ENCODE results near the gene DSEL.

GRCh38 chr18:67485655-67486054 is 30.9 kb downstream of the DSEL start:
- TF ChIP-seq CTCF (IDR thresholded peaks at IDR 0.05 in 2 of 3, conservative IDR thresholded peaks at IDR 0.05 in 1 of 3; ENCODE audit: borderline replicate concordance in 1 of 3, insufficient read depth in 1 of 3, low read depth in 2 of 3, low read length in 2 of 3): no peak
- TF ChIP-seq SIN3A (IDR thresholded peaks at IDR 0.05; ENCODE audit: low read depth): no peak
- TF ChIP-seq CBX3 (IDR thresholded peaks at IDR 0.05; ENCODE audit: low read depth): no peak
- TF ChIP-seq EZH2phosphoT487 (IDR thresholded peaks at IDR 0.05; ENCODE audit: borderline replicate concordance): no peak
- TF ChIP-seq POLR2AphosphoS5 (IDR thresholded peaks at IDR 0.05; ENCODE audit: low read depth, low read length): no peak
